K562 (cell line): ENCODE data around the gene OR7A10. TPM values are rescaled to one million over a fixed set of nuclear protein-coding genes. Genes with fewer than 3 reads are reported as not detected.

Experiments used
- ATAC-seq: fragments of 200-7000 bp; cut with Tn5 transposase; 3 replicates; pipeline ENCODE4 v1.9.1; 2020; ENCODE audit warnings: moderate library complexity
- BruUV-seq: library from RNA; stranded (reverse); fragments of 400-500 nt; replicated peaks from 2 replicates; lab custom pipeline; 2021; lab: Mats Ljungman, UMichigan
- CTCF ChIA-PET: fragments of 300-600 bp; formaldehyde crosslinking; extraction: SDS; loops from one replicate; lab custom pipeline; 2021; ENCODE audit warnings: low intra/inter-chr PET ratio; lab: Yijun Ruan, JAX
- POLR2A ChIA-PET: fragments of 300-600, 350-650 bp; sonication (Branson Sonifier 250); formaldehyde crosslinking; extraction: SDS; loops from one replicate; lab custom pipeline; 2021; ENCODE audit warnings: antibody characterized with exemption, inconsistent platforms; lab: Yijun Ruan, JAX
- DNase-seq, 4 experiments: peaks; one replicate each; pipeline versions ENCODE4 v3.0.0 to v3.0.0-alpha.2; 2011 to 2018; ENCODE audit warnings: low spot score in 3 of 4, mixed read lengths in 3 of 4; ENCODE audit errors: extremely low read depth in 1 of 4
- FAIRE-seq: peaks from 2 replicates; lab custom pipeline; 2011; peaks lifted over from hg19 to GRCh38; lab: Jason Lieb, UNC
- H2AFZ ChIP-seq: 2 replicates; pipeline ENCODE4 v1.6.0; 2011; ENCODE audit warnings: low read depth, low read length, control low read depth, inconsistent platforms
- H3K27ac ChIP-seq: fragments of 200-600 bp; 3 replicates; pipeline ENCODE4 v1.8.0; 2011; ENCODE audit warnings: low read depth, mild to moderate bottlenecking, control low read depth, inconsistent platforms, low read length, moderate library complexity, mixed read lengths; ENCODE audit errors: extremely low read depth
- H3K27me3 ChIP-seq, 2 experiments: fragments of 300-600 bp in 1 of 2; 2 replicates in 1 of 2; 3 replicates in 1 of 2; pipeline versions ENCODE4 v1.6.0 to v1.8.0; 2011; ENCODE audit warnings: inconsistent platforms in 2 of 2, low read length in 2 of 2, mild to moderate bottlenecking in 1 of 2, mixed read lengths in 1 of 2, moderate library complexity in 1 of 2; ENCODE audit not compliant: control insufficient read depth in 2 of 2, insufficient read depth in 2 of 2
- H3K36me3 ChIP-seq: fragments of 300-600 bp; 3 replicates; pipeline ENCODE4 v1.8.0; 2011; ENCODE audit warnings: mild to moderate bottlenecking, low read length, inconsistent platforms; ENCODE audit not compliant: control insufficient read depth, insufficient read depth
- H3K4me1 ChIP-seq, 2 experiments: fragments of 200-600 bp in 1 of 2; replicated peaks in 1 of 2; 2 replicates in 1 of 2; 3 replicates in 1 of 2; pipeline versions ENCODE4 v1.5.1 to v1.8.0; 2011; ENCODE audit warnings: inconsistent platforms in 2 of 2, low read length in 2 of 2, mild to moderate bottlenecking in 1 of 2, mixed read lengths in 1 of 2, moderate library complexity in 1 of 2; ENCODE audit not compliant: control insufficient read depth in 2 of 2, insufficient read depth in 2 of 2
- H3K4me2 ChIP-seq: 2 replicates; pipeline ENCODE4 v1.6.1; 2011; ENCODE audit warnings: low read length, control low read depth, inconsistent platforms, mixed read lengths; ENCODE audit not compliant: insufficient read depth
- H3K4me3 ChIP-seq: fragments of 200-600 bp; sonication (generic), shearing (Covaris generic); 2 replicates; pipeline ENCODE4 v1.5.1; 2016; ENCODE audit warnings: control low read depth, inconsistent platforms
- H3K79me2 ChIP-seq: fragments of 200-600 bp; 3 replicates; pipeline ENCODE4 v1.8.0; 2011; ENCODE audit warnings: low read length, inconsistent platforms; ENCODE audit not compliant: control insufficient read depth, insufficient read depth
- H3K9ac ChIP-seq, 2 experiments: 2 replicates each; pipeline versions ENCODE4 v1.6.0 to v1.6.1; 2011; ENCODE audit warnings: low read depth in 2 of 2, low read length in 2 of 2, control low read depth in 1 of 2, inconsistent platforms in 1 of 2, mild to moderate bottlenecking in 1 of 2, mixed read lengths in 1 of 2; ENCODE audit not compliant: insufficient read depth in 1 of 2
- H3K9me1 ChIP-seq: one replicate; pipeline ENCODE4 v1.6.0; 2011; ENCODE audit warnings: inconsistent platforms, mild to moderate bottlenecking, low read length, moderate library complexity; ENCODE audit not compliant: control insufficient read depth, insufficient read depth
- H3K9me3 ChIP-seq: replicated peaks from 2 replicates; pipeline ENCODE4 v1.5.1; 2011; ENCODE audit warnings: low read depth, low read length, inconsistent platforms; ENCODE audit not compliant: control insufficient read depth, insufficient read depth
- H4K20me1 ChIP-seq: replicated peaks from 2 replicates; pipeline ENCODE4 v1.6.1; 2011; ENCODE audit warnings: low read length, inconsistent platforms, mixed read lengths; ENCODE audit not compliant: control insufficient read depth, insufficient read depth
- ARNT ChIP-seq, 2 experiments: fragments of 450-650 bp; IDR thresholded peaks; 2 replicates each; pipeline ENCODE4 v1.6.1; 2016; ENCODE audit warnings: mild to moderate bottlenecking in 1 of 2
- ATF1 ChIP-seq, 2 experiments: fragments of 450-650 bp in 1 of 2; IDR thresholded peaks; 2 replicates each; pipeline ENCODE4 v1.6.1; 2016; ENCODE audit warnings: missing compliant biosample characterization in 1 of 2, missing genetic modification characterization in 1 of 2
- ATF7 ChIP-seq: fragments of 450-650 bp; IDR thresholded peaks from 2 replicates; pipeline ENCODE4 v1.7.1; 2014; ENCODE audit warnings: mild to moderate bottlenecking, moderate library complexity
- CREM ChIP-seq: IDR thresholded peaks from 2 replicates; pipeline ENCODE4 v1.6.1; 2014; ENCODE audit warnings: antibody characterized with exemption, low read depth
- ETV1 ChIP-seq: fragments of 450-650 bp; conservative IDR thresholded peaks from 2 replicates; pipeline ENCODE4 v1.6.1; 2016; ENCODE audit warnings: missing genetic modification characterization, control low read depth, low read depth, missing compliant biosample characterization
- FOSL1 ChIP-seq: fragments of 200-800 bp; sonication (Bioruptor generic); conservative IDR thresholded peaks from 2 replicates; pipeline ENCODE4 v1.6.1; 2016; ENCODE audit warnings: missing genetic modification characterization, missing compliant biosample characterization
- GABPA ChIP-seq: fragments of 200-800 bp; sonication (Bioruptor generic); conservative IDR thresholded peaks from 2 replicates; pipeline ENCODE4 v1.6.1; 2016; ENCODE audit warnings: low read depth, missing genetic modification characterization, missing compliant biosample characterization
- HDAC2 ChIP-seq: fragments of 450-650 bp; IDR thresholded peaks from 2 replicates; pipeline ENCODE4 v1.6.1; 2016; ENCODE audit warnings: mild to moderate bottlenecking
- HSF4 ChIP-seq: fragments of 250-450 bp; sonication (Bioruptor Pico); IDR thresholded peaks from 2 replicates; pipeline ENCODE4 v2.1.2; 2022; ENCODE audit warnings: mild to moderate bottlenecking, moderate library complexity, borderline replicate concordance
- MAFK ChIP-seq: IDR thresholded peaks from 2 replicates; pipeline ENCODE4 v1.6.1; 2011; ENCODE audit warnings: low read length, improper control_type of control experiment
- MEIS2 ChIP-seq: fragments of 450-650 bp; IDR thresholded peaks from 2 replicates; pipeline ENCODE4 v1.6.1; 2014; ENCODE audit warnings: mild to moderate bottlenecking; ENCODE audit not compliant: partially characterized antibody
- MIER1 ChIP-seq: fragments of 450-650 bp; IDR thresholded peaks from 2 replicates; pipeline ENCODE4 v1.6.1; 2016; ENCODE audit warnings: antibody characterized with exemption, mild to moderate bottlenecking, low read depth
- PBX2 ChIP-seq, 2 experiments: IDR thresholded peaks in 1 of 2; conservative IDR thresholded peaks in 1 of 2; 2 replicates each; pipeline ENCODE4 v1.6.1; 2016; ENCODE audit warnings: low read depth in 2 of 2, mild to moderate bottlenecking in 1 of 2, missing compliant biosample characterization in 1 of 2, missing genetic modification characterization in 1 of 2, moderate library complexity in 1 of 2
- PKNOX1 ChIP-seq: fragments of 450-650 bp; IDR thresholded peaks from 2 replicates; pipeline ENCODE4 v1.6.1; 2016
- SOX6 ChIP-seq: fragments of 450-650 bp; IDR thresholded peaks from 2 replicates; pipeline ENCODE4 v1.6.1; 2014; ENCODE audit warnings: mild to moderate bottlenecking
- SP2 ChIP-seq: IDR thresholded peaks from 2 replicates; pipeline ENCODE4 v1.6.1; 2011; ENCODE audit warnings: mild to moderate bottlenecking, low read depth, low read length, moderate library complexity; ENCODE audit not compliant: poor library complexity, severe bottlenecking; ENCODE audit errors: extremely low read depth
- SPI1 ChIP-seq: IDR thresholded peaks from 2 replicates; pipeline ENCODE4 v1.6.1; 2011; ENCODE audit warnings: low read depth, low read length, control low read depth, borderline replicate concordance
- STAG1 ChIP-seq: sonication (generic); formaldehyde crosslinking; IDR thresholded peaks from 2 replicates; pipeline ENCODE4 v1.5.0; 2020; ENCODE audit warnings: missing genetic modification reagents, borderline replicate concordance
- ZNF316 ChIP-seq: fragments of 450-650 bp; IDR thresholded peaks from 2 replicates; pipeline ENCODE4 v1.6.1; 2016
- ZNF589 ChIP-seq: fragments of 200-800 bp; sonication (Bioruptor generic); IDR thresholded peaks from 2 replicates; pipeline ENCODE4 v1.6.1; 2016; ENCODE audit warnings: low read depth, missing genetic modification characterization, missing compliant biosample characterization
- WGBS: fragments of 100-300 bp; shearing (Covaris generic); methylation state at CpG from one replicate; pipeline ENCODE4 v1.1.6; 2016; ENCODE audit warnings: low coverage, mixed read lengths; ENCODE audit not compliant: insufficient coverage; ENCODE audit errors: missing lambda C conversion rate; 5-methylcytosine and 5-hydroxymethylcytosine counted together
- in situ Hi-C: fragments of 300-500 bp; cut with MboI; formaldehyde crosslinking; loops from 4 replicates; pipeline ENCODE4 v1.15.0; 2018; ENCODE audit warnings: inconsistent platforms, mixed read lengths
- intact Hi-C: fragments of 100-400 bp; cut with micrococcal nuclease; formaldehyde crosslinking; loops from 2 replicates; pipeline ENCODE4 v1.14.2; 2022
- polyA plus RNA-seq, 8 experiments: library from polyadenylated mRNA; depleted of rRNA in 4 of 8; stranded (reverse) in 5 of 8; unstranded in 3 of 8; fragments of >200 nt; fragmentation: Nextera tagmentation in 2 of 8; fragmentation: Illumina TruSeq in 1 of 8; extraction: Ambion mirVana in 2 of 8; extraction: Trizol in 1 of 8; gene quantifications; 2 replicates each; pipeline versions ENCODE4 v1.2.1 to v1.2.3, GENCODE V29; 2011 to 2014; ENCODE audit warnings: inconsistent platforms in 1 of 8, missing spikeins in 1 of 8
- total RNA-seq, 7 experiments: library from RNA; depleted of rRNA in 6 of 7; stranded (reverse); fragments of >200 nt in 6 of 7; fragmentation: Illumina TruSeq in 2 of 7; extraction: Trizol in 2 of 7; gene quantifications; 2 replicates each; pipeline versions ENCODE4 v1.2.1 to v1.2.3, GENCODE V29; 2011 to 2021; ENCODE audit warnings: low replicate concordance in 1 of 7

Gene OR7A10
- total and polyA plus RNA-seq, 9 of the 15 experiments (the other 6 are each of a cell fraction or from before 2014, with no cell fraction given): not detected

GRCh38 chr19:14795078-14795721 lies 53.5 kb downstream of the OR7A10 start:
- no peak overlapping the region for H3K4me3 ChIP-seq
- FAIRE-seq: peak; percentile 40
- H3K79me2 ChIP-seq: no peaks in the 10 kb centered on the region
- H3K9me3 ChIP-seq: no peaks in the 10 kb centered on the region
- peak; percentile 87 for ATAC-seq
- intact Hi-C loops (no loop called here), in situ Hi-C loops (no loop called here)
- H4K20me1 ChIP-seq: no peaks in the 10 kb centered on the region
- CTCF ChIA-PET: no interaction called here
- POLR2A ChIA-PET: interaction anchor here (0.5 to 1.3 kb wide), 8 partner anchors 9 to 1072 kb away, joined by 3 to 4 read pairs (median 3); no protein-coding TSS in a partner anchor
- peaks cover 0 to 7% of the 10 kb centered on the region in 2 experiments; a peak in 1 of 5 replicates for H3K4me1 ChIP-seq
- no peaks in the 10 kb centered on the region; a peak in 1 of 5 replicates for H3K27me3 ChIP-seq
- H3K4me2 ChIP-seq: no peak overlapping the region
- no TSS peak for BruUV-seq
- no peak overlapping the region for H3K9ac ChIP-seq
- H3K27ac ChIP-seq: no peak overlapping the region
- 25% methylated on average over 4 of the region's 5 CpGs for WGBS
- H3K9me1 ChIP-seq: no peaks in the 10 kb centered on the region
- DNase-seq: peak in 1 of 4 experiments; percentile 59
- H3K36me3 ChIP-seq: no peaks in the 10 kb centered on the region
- no peak overlapping the region for H2AFZ ChIP-seq
- TF ChIP-seq SPI1: 0 out of 2 replicates have a peak, but pooled peaks have one; percentile 4
- TF ChIP-seq ZNF589 (CRISPR knock-in tag): peak; percentile 61; the same call in 1 of the 2 replicates
- TF ChIP-seq ATF1 (CRISPR knock-in tag; IDR thresholded peaks at IDR 0.05): no peak
- no peak for TF ChIP-seq ATF1 (tag; IDR thresholded peaks at IDR 0.05)
- TF ChIP-seq GABPA (tag): peak; percentile 44
- peak; percentile 71; the same call in 1 of the 2 replicates for TF ChIP-seq MIER1
- TF ChIP-seq CREM: 0 out of 2 replicates have a peak, but pooled peaks have one; percentile 17
- TF ChIP-seq HDAC2: peak; percentile 72; the same call in 1 of the 2 replicates
- TF ChIP-seq HSF4 (CRISPR knock-in tag): no peak
- TF ChIP-seq STAG1: no peak
- peak; percentile 90 for TF ChIP-seq MEIS2
- peak; percentile 73 for TF ChIP-seq ATF7
- TF ChIP-seq SOX6: peak; percentile 46; the same call in 1 of the 2 replicates
- TF ChIP-seq MAFK: peak; percentile 95
- 0 out of 2 replicates have a peak, but pooled peaks have one; percentile 31 for TF ChIP-seq ETV1
- 0 out of 4 replicates have a peak, but pooled peaks of 1 of the 2 experiments have one; percentile 56 for TF ChIP-seq ARNT (IDR thresholded peaks at IDR 0.05)
- no peak for TF ChIP-seq SP2
- TF ChIP-seq FOSL1 (tag): peak; percentile 42
- peak; percentile 82 for TF ChIP-seq PKNOX1
- TF ChIP-seq PBX2 (CRISPR knock-in tag; IDR thresholded peaks at IDR 0.05; ENCODE audit: low read depth): no peak
- peak; percentile 75 for TF ChIP-seq PBX2 (tag; conservative IDR thresholded peaks at IDR 0.05; ENCODE audit: low read depth)
- peak; percentile 99 for TF ChIP-seq ZNF316
